Activated B cell treated with CpG ODN at 0.5 μM for 24 hours (primary cell): Measurements from ENCODE around the gene PRR14L. TPM values are rescaled to one million over a fixed set of nuclear protein-coding genes. Genes with fewer than 3 reads are reported as not detected.
"Not testable (repeated sequence)": the region's sequence is repeated elsewhere in the genome, so short reads cannot be mapped to it uniquely, and the experiment has no call there.

Experiments
- ATAC-seq: fragments of 200-7000 bp; cut with Tn5 transposase; one replicate; pipeline ENCODE4 v1.10.0; 2021; ENCODE audit warnings: low read depth, mild to moderate bottlenecking, moderate library complexity
- CTCF ChIA-PET: fragments of 350-600 bp; sonication (Branson Sonifier 250); formaldehyde crosslinking; loops from one replicate; lab custom pipeline; 2021; ENCODE audit warnings: antibody characterized with exemption; lab: Charles Lee
- POLR2A ChIA-PET: fragments of 350-600 bp; sonication (Branson Sonifier 250); formaldehyde crosslinking; loops from one replicate; lab custom pipeline; 2021; ENCODE audit warnings: antibody characterized with exemption; lab: Charles Lee
- DNase-seq: peaks from one replicate; pipeline ENCODE4 v3.0.0; 2022
- H3K27ac Mint-ChIP-seq: one replicate; pipeline ENCODE4 v1.8.0; 2020; ENCODE audit warnings: mixed read lengths
- H3K27me3 Mint-ChIP-seq: one replicate; pipeline ENCODE4 v1.8.0; 2021; ENCODE audit warnings: mixed read lengths
- H3K36me3 Mint-ChIP-seq: one replicate; pipeline ENCODE4 v1.8.0; 2021; ENCODE audit warnings: low read depth, mixed read lengths
- H3K4me1 Mint-ChIP-seq: one replicate; pipeline ENCODE4 v1.8.0; 2021; ENCODE audit warnings: mixed read lengths
- H3K4me3 Mint-ChIP-seq: one replicate; pipeline ENCODE4 v1.8.0; 2020; ENCODE audit warnings: mild to moderate bottlenecking, mixed read lengths
- H3K9me3 Mint-ChIP-seq: one replicate; pipeline ENCODE4 v1.8.0; 2020; ENCODE audit warnings: mixed read lengths
- intact Hi-C: fragments of 100-400 bp; cut with micrococcal nuclease; formaldehyde crosslinking; loops from one replicate; pipeline ENCODE4 v1.15.1; 2024
- total RNA-seq: library from RNA; stranded (reverse); gene quantifications from 2 replicates; pipeline ENCODE4 v1.2.3, GENCODE V29; 2022
- TF ChIP-seq, protein P1 (sequence below): fragments of 200-600 bp; IDR thresholded peaks from one replicate; pipeline ENCODE4 v1.8.0; 2022; ENCODE audit warnings: antibody characterized with exemption, mild to moderate bottlenecking

Gene PRR14L
- total RNA-seq, 1 donor from 2014 or later, result 59.5 TPM

DNA sequence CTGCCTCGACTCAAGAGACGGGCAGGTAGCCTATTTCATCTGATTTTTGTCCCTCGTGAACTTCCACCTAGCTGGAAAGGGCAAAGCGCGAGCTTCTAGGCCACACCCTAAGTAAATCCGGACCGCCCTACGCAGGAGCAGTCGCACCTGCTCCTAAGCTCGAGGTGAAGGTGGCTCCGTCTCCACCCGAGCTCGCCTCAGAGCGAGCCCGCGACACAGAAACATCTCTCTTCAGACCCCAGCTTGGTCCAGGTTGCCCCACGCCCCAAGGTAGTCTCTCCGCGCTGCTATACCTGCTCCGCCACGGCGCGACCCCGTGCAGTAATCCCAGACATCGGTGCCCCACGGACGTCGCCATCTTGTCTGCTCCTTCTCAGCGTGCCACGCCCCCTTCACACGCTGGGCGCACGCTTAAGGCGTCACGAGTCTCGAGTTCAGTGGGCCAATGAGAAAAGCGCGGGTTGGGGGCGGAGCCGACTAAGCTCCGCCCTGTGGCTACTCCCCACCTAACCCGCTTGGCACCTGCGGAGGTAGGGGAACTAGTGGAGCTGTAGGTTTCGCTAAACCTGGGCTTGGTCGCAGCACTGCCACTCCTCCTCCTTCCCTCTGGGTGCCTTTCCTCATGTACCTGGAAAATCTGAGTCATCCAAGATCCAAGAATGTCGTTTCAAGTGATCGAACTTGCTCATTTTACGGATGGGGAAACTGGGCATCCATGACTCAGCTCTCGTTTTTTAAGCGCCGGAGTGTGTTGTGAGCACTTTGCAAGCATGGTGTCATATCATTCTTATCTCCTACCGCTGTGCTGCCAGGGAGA, 87.9 kb downstream of the PRR14L start, which contains the start of gene PISD:
Gene PISD (minus strand): TSS at position 365 of the 817 bp plus-strand sequence. CDS start 7 bp downstream, at position 358.
- CTCF ChIA-PET, result interaction anchor here (0.6 to 2.1 kb wide), 4 partner anchors 15 to 308 kb away, joined by 3 to 9 read pairs (median 6); no protein-coding TSS in a partner anchor
- peaks cover 24% of the 10 kb centered on the region for H3K36me3 Mint-ChIP-seq
- H3K9me3 Mint-ChIP-seq, result no peaks in the 10 kb centered on the region
- POLR2A ChIA-PET, result interaction anchor here (0.6 to 3.8 kb wide), 18 partner anchors 9 to 372 kb away, joined by 3 to 41 read pairs (median 6); partner anchors contain the start of genes DEPDC5 and PATZ1
- no peaks in the 10 kb centered on the region for H3K27me3 Mint-ChIP-seq
- ATAC-seq (peak; percentile 96), DNase-seq (peak; percentile 96)
- intact Hi-C loops, result loop anchor here (1.0 to 10.0 kb wide), 5 partner anchors 14 to 813 kb away; partner anchors contain the start of genes FBXO7 and PRR14L
- peak within 1 kb of the TSS; percentile 96 for H3K4me3 Mint-ChIP-seq
- H3K27ac Mint-ChIP-seq, result peak within 1 kb of the TSS; percentile 91
- H3K4me1 Mint-ChIP-seq, result peaks cover 32% of the 10 kb centered on the region
- TF ChIP-seq, protein P1, sequence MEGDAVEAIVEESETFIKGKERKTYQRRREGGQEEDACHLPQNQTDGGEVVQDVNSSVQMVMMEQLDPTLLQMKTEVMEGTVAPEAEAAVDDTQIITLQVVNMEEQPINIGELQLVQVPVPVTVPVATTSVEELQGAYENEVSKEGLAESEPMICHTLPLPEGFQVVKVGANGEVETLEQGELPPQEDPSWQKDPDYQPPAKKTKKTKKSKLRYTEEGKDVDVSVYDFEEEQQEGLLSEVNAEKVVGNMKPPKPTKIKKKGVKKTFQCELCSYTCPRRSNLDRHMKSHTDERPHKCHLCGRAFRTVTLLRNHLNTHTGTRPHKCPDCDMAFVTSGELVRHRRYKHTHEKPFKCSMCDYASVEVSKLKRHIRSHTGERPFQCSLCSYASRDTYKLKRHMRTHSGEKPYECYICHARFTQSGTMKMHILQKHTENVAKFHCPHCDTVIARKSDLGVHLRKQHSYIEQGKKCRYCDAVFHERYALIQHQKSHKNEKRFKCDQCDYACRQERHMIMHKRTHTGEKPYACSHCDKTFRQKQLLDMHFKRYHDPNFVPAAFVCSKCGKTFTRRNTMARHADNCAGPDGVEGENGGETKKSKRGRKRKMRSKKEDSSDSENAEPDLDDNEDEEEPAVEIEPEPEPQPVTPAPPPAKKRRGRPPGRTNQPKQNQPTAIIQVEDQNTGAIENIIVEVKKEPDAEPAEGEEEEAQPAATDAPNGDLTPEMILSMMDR, result no peak

DNA sequence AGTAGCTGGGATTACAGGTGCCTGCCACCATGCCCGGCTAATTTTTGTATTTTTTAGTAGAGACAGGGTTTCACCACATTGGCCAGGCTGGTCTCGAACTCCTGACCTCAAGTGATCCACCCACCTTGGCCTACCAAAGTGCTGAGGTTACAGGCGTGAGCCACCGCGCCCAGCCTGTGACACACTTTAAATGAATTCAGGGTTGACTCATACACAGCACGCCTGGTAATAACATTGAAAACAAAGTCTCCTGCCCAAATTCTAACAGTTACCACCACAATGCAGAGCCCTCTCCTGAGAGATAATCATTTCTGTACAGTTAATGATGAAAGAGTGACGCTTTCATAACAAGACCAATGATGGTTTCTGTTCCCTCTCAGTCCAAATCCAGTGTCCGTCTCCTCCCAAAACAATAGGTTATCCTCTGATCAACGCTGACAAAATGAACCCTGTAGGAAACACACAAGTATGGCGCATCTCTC, 89.0 kb downstream of the PRR14L start:
- Mint-ChIP-seq H3K36me3 (peaks cover 26% of the 10 kb centered on the region), H3K4me3 (peak overlapping the region; percentile 96), H3K27ac (peak overlapping the region; percentile 91), H3K4me1 (peaks cover 32% of the 10 kb centered on the region)
- ChIA-PET POLR2A (interaction anchor here (1.6 to 3.8 kb wide), 6 partner anchors 8 to 285 kb away, joined by 4 to 41 read pairs (median 16); partner anchors contain the start of gene DEPDC5), CTCF (interaction anchor here (0.9 to 1.8 kb wide), 2 partner anchors 10 to 104 kb away, joined by 3 to 9 read pairs; no protein-coding TSS in a partner anchor)
- DNase-seq, ATAC-seq, H3K9me3 Mint-ChIP-seq, H3K27me3 Mint-ChIP-seq: not testable (repeated sequence)
- intact Hi-C loops, result loop anchor here (10.0 kb wide), 2 partner anchors 604 to 814 kb away; partner anchors contain the start of gene FBXO7

DNA sequence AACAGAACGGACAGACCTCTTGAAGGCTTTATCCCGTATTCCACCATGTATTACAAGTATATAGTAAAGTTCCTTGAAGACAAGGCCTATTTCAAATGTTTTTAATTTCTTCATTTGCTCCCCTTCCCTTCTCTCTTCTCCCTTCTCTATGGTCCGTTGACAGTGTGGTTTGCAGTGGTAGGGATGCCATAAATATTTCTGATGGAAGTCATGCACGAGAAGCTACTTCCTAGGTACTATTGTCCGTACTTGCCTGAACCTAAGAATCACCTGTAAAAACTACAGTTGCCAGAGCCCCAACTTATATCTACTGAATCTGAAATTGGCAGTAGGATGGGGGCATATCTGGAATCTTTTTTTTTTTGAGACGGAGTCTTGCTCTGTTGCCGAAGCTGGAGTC, 90.7 kb downstream of the PRR14L start:
- H3K9me3 Mint-ChIP-seq, result no peaks in the 10 kb centered on the region
- TF ChIP-seq, protein P1, result no peak
- DNase-seq, result no peak
- CTCF ChIA-PET, result interaction anchor here (1.0 kb wide), 1 partner anchor 27 kb away, joined by 3 read pairs; no protein-coding TSS in a partner anchor
- H3K27me3 Mint-ChIP-seq, result no peaks in the 10 kb centered on the region
- no peak for ATAC-seq
- POLR2A ChIA-PET, result no interaction called here
- peaks cover 26% of the 10 kb centered on the region for H3K36me3 Mint-ChIP-seq
- no peak overlapping the region for H3K4me3 Mint-ChIP-seq
- intact Hi-C loops, result no loop called here
- H3K4me1 Mint-ChIP-seq, result peaks cover 32% of the 10 kb centered on the region
- H3K27ac Mint-ChIP-seq, result no peak overlapping the region

DNA sequence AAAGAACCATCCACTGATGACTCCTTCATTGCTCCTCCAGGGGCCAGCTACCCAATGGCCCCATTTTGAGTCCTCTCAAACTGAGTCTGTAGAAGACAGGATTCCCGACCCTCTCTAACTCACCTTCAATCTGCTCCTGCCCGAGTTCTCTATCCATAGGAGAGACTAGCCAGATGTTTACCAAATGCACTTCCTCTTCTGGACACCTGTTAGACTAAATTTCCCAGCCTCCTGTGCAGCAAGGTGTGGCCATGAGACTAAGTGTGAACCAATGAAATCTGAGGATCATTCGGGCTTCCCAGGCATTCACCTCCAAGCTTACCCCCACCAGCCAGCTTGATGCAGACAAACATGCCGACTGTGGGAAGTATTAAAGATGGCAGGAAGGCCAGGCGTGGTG, 95.5 kb downstream of the PRR14L start:
- Mint-ChIP-seq H3K4me1 (peaks cover 54% of the 10 kb centered on the region), H3K27ac (peak overlapping the region; percentile 47), H3K36me3 (peaks cover 19% of the 10 kb centered on the region), H3K4me3 (no peak overlapping the region), H3K9me3 (no peaks in the 10 kb centered on the region), H3K27me3 (no peaks in the 10 kb centered on the region)
- POLR2A ChIA-PET, result interaction anchor here (0.5 to 2.3 kb wide), 4 partner anchors 7 to 122 kb away, joined by 3 to 8 read pairs (median 5); partner anchors contain the start of gene PISD
- ATAC-seq (no peak), DNase-seq (no peak)
- intact Hi-C loops, result no loop called here
- CTCF ChIA-PET, result interaction anchor here (1.0 kb wide), 2 partner anchors 97 to 99 kb away, joined by 3 read pairs; no protein-coding TSS in a partner anchor
- TF ChIP-seq, protein P1, result no peak

DNA sequence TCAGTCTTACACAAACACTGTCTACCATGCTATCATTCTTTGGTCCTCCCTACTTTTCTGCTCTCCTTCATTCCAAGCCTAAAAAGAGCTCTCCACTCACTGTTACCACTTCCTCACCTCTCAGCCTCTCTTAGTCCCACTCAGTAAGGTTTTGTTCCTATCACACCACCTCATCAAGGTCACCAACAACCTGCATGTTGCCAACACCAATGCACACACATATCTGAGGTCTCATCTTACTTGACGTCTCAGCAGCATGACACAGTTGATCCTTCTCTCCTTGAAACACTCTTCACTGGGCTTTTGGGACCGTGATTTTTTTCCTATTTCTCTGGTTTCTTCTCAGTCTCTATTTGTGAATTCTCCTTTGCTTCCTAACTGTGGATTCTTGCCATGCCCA, 96.0 kb downstream of the PRR14L start:
- CTCF ChIA-PET, result interaction anchor here (1.0 kb wide), 3 partner anchors 12 to 99 kb away, joined by 3 read pairs; no protein-coding TSS in a partner anchor

More for the DNA sequence above, 96.0 kb downstream of the PRR14L start:
- Mint-ChIP-seq H3K4me1 (peaks cover 55% of the 10 kb centered on the region), H3K27ac (peak overlapping the region; percentile 47), H3K9me3 (no peaks in the 10 kb centered on the region), H3K36me3 (peaks cover 19% of the 10 kb centered on the region), H3K4me3 (no peak overlapping the region), H3K27me3 (no peaks in the 10 kb centered on the region)
- POLR2A ChIA-PET, result interaction anchor here (0.5 to 2.3 kb wide), 4 partner anchors 8 to 123 kb away, joined by 3 to 10 read pairs (median 6); partner anchors contain the start of gene PISD
- ATAC-seq (no peak), DNase-seq (no peak)
- TF ChIP-seq, protein P1, result no peak
- intact Hi-C loops, result no loop called here
